ENCODE measurements around the gene LY6G5B.

Gene LY6G5B

DNA sequence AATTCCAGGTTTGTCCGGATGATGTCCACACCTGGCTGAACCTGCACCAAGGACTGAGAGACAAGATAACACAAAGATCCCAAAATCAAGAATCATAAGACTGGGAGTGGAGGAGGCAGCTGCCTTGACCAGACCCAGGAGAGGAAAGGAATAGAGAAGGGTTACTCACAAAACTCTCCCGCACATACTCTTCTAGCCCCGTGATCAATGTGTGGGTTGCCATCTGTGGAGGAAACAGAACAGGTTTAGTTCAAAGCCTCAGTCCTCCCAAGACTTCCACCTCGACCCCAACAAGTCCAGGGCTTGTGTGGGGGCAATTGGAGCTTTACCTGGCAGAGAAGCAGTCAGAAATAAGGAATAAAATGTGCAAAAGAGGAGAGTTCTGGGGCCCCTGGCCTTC, 28.4 kb upstream of the LY6G5B start:
- DNase-seq = no peak

DNA sequence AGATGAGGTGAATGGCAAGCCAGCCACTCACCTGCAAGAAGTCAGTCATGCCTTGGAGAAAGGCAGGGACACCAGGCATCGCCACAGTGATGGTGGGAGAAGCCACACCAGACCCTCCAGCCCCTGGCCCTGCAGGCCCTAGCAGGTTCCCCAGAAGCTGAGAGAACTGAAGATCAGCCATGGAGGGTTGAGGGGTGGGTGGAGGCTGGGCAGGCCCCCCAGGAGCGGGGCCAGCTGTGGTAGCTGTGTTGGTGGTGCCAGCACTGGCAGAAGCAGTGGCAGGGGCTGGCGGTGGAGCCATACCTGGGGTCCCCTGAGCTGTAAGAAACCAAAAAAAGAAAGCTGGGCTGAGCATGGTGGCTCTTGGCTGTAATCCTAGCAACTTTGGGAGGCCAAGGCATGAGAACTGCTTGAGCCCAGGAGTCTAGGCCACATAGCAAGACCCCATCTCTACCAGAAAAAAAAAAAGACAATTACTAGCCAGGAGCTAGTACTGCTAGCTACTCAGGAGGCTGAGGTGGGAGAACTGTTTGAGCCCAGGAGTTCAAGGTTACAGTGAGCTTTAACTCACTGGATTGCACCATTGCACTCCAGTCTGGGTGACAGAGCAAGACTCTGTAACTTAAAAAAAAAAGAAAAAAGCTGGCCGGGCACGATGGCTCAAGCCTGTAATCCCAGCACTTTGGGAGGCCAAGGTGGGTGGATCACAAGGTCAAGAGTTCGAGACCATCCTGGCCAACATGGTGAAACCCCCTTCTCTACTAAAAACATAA, 26.8 kb upstream of the LY6G5B start:
- no peak for DNase-seq

DNA sequence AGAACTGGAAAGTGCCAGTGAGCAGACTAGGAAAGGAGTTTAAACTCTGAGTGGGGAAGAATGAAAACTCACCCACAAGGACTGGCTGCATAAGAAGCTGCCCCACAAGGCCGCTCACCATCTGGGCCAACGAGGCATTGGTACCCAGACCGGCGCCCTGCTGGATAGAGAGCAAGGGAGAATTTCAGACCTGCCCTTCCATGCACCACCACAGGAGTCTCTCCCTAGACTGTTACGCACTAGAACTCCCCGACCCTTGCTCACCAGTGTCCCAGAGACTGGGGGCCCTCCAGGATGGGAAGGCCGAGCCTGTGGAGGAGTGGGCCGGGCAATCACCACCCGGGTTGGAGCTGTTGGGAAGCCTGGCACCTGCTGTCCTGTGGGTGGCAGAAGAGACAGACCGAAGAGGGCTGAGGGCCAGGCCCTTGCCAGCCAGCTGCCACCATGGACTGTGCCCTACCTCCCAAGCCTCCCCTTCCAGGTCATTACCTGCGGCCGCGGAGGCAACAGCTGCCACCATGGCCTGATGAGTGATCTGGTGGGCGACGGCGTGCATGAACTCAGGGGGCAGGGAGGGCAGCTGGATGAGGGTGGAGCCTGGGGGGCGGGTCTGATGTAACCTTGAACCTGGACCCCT, 25.8 kb upstream of the LY6G5B start:
- DNase-seq = peak; percentile 26

DNA sequence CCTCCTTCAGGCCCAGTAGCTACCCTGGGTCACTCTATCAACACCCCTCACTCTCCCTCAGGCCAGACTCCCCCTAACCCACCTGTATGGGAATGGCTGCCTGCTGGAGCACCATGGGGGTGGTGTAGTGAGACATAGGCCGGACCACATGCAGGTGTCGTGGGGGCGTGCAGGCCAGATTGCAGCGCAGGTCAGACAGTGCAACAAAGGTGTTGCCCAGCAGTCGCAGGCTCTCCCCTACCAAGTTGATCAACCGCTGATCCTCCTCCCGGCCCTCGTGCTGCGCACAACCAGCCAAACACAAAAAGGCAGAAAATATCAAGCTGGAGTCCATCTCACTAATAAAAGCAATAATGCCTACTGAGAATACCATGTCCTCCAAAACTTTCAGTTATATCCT, 24.5 kb upstream of the LY6G5B start:
- DNase-seq = no peak

DNA sequence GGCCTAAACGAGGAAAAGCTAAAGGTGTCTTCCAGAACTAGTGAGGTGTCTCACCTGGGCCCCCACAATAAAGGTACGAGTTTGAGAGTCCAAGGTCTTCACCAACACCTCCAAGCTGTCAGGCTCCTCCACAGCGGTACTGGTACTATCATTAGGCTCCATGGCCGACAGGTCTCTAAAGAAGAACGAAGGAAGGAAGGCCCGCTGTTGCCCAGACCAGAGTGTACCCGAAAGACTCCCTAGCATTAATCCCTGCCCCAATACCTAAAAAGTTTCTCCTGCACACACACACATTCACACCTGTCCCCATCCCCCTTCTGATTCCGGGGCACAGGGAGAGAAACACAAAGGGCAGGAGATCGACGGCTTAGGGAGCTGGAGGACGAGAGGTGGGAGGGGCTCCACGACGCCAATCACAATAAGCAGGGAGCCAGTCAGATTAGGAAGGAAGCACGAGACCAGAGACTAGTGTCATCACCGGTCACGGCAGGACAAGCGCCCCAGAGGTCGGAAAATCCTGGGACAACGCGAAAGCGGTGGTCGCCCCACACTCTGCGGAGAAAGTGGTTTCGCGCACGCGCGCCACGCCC, 18.1 kb upstream of the LY6G5B start:
- DNase-seq = peak; percentile 93

DNA sequence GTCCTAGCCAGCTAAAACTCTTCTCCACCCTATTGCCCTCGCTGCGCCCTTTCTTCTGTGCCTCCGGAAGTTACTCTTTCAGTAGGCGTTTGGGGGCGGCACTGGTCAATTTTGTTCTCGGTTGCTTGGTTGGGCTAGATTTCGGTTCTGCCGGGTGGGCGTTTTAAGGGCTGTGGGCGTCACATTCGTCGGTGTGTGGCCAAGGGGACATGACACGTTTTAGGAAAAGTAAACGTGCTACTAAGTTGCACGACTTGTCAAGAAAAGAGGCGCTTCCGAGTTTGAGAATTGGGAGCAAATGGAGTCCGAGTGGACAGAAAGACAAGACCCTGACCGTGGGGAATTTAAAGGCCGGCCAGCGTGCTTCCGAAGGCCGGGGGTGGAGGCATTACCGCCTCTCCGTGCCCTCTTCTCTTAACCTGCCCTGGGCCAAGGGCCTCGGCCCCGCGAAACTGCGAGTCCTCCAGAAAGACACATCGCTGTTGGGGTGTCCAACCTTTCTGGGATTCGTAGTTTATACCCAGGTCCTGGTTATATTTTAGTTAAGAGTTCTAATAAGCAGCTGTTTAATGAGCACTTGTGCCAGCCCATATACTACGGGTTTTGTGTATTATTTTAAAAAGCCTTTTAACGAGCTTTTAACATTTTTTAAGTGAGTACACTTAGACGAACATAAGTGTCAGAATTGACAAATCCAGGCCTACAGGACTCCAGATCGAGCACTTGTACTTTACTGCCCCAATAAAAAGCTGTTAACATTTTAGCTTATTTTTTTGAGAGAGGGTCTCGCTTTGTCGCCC, 16.7 kb upstream of the LY6G5B start:
- peak; percentile 99 for DNase-seq

DNA sequence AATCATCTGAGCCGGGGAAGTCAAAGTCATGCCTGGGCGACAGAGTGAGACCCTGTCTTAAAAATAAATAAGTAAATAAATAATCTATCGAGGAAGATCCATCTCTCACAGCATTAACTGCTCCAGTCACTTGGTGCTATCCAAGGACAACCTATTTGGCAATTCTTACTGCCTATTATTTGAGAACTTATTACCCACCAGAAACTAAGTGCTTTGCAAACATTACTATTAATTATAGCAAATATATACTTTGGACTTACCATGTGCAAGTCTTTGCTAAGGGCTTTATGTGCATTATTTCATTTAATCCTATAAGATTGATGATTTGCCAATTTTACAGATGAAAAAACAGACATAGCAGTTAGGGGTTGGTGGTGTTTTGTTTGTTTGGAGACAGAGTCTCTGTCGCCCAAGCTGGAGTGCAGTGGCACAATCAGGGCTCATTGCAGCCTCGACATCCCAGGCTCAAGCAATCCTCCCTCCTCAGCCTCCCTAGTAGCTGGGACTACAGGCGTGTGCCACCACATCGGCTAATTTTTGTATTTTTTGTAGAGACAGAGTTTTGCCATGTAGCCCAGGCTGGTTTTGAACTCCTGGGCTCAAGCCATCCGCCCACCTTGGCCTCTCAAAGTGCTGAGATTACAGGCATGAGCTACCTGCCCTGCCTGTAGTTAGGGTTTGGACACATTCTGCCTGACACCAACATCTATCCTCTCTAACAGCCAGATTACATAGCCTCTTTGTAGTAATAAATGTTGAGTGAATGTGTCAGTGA, 15.0 kb upstream of the LY6G5B start:
- DNase-seq = no peak

DNA sequence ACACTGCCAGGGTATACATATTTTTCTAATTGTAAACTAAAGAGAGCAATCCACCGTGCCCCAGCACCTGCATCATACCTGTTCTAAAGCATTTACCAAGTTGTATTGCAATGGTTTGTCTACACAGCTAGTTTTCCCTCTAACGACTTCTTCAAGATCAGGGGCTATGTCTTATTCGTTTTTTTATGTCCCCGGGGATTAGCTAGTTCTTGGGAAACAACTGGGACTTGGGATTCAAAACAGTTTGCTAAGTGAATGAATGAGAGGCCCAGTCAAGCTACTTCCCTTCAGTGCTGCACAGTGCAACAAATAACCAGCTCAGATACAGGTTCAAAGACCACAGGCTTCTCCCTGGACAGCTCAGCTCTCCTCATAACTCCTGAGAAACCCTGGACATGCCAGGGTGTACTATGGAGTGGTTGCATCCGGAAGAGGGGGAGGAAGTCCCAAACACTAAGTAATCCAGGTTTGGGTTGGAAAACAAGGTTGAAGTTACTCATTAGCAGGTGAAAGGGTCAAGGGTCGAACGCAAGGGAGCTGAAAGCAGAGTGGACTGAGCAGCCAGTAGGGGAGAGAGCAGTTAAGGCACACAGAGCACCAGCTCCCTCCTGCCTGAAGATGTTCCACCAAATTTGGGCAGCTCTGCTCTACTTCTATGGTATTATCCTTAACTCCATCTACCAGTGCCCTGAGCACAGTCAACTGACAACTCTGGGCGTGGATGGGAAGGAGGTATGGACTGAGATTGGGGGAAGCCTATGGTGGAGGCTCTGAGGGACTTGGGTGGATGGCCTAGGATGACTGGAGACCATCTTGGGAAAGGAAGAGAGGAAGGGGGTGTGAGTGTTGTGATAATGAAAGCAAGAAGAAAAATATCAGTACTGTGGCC, 14.2 kb upstream of the LY6G5B start, which contains the start of gene APOM:
Gene APOM, plus strand, starts transcription at position 546 of the 889 bp plus-strand sequence. Its CDS starts 73 bp downstream, at position 619.
- DNase-seq = no peak

DNA sequence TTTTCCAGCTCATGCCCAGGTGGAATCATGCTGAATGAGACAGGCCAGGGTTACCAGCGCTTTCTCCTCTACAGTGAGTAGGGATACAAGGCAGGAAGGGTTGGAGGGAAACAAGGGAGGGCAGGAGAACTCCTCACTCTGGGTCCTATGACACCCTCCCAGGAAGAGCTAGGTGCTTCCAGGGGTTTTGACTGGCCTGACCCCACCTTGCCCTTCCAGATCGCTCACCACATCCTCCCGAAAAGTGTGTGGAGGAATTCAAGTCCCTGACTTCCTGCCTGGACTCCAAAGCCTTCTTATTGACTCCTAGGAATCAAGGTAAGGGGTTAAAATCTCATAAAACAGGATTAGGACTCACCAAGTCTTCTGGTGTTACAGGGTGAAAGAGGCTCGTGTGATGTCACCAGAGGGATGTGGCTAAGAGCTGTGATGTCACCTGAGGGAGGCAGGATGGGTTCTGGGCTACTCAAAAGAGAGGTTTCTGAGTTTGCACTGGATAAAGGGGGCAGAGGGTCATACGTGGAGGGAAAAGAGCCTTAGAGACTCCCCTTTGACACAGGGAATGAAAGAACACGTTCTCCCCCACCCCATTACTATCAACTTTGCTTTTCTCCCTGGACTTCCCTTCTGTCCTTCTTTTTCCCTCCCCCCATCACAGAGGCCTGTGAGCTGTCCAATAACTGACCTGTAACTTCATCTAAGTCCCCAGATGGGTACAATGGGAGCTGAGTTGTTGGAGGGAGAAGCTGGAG, 12.2 kb upstream of the LY6G5B start:
- no peak for DNase-seq

DNA sequence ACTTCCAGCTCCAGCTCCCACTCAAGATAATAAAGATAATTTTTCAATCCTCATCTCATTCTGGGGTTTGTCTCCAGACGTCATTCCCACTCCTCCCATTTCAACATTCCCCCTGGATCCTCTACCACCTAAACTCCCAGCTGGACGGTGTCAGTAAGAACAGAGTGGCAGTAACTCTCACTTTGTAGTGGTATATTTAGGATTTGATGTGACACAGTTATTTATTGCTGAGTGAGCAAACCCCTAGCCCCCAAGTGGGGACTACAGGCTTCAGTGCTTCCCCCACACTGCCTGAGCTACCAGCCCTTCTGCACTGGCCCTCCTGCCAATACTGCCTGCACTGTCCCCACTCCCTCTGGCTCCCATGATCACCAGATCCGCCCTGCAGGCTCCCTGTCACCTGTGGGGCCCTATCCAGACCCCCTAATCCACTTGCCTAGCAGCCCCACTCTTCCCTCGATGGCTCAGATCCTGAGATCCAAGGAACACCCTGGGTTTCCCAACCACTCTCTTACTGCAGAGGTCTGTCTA, 11.6 kb upstream of the LY6G5B start:
- DNase-seq = no peak

DNA sequence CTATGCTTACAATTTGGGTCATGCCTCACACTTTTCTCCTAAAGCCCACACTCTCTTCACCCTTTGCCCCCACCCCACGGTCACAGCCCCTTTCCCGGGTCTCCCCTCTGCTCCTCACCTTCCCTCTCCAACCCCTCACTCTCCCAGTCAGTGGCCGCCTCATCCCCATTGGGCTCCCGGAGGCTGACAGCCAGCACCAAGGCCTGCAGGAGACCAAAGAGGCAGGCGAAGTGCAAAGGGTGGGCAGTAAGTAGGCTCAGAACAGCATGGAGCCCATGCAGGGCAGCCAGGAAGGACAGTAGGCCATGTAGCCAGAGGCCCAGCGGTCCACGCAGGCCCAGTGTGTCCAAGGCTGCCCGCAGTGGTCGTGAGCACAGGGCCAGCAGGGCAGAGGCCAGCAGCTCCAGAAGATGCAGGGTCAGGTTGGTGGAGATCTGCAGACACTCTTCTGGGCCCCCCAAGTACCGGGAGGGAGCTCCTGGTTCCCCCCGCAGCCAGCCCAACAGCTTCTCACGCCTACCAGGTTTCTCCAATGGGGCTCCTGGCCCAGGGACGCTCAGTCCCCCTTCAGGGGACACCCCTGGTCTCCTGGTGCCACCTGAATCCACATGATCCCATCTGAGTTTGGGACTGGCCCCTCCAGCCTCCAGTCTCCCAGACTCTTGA, 10.7 kb upstream of the LY6G5B start:
- no peak for DNase-seq

DNA sequence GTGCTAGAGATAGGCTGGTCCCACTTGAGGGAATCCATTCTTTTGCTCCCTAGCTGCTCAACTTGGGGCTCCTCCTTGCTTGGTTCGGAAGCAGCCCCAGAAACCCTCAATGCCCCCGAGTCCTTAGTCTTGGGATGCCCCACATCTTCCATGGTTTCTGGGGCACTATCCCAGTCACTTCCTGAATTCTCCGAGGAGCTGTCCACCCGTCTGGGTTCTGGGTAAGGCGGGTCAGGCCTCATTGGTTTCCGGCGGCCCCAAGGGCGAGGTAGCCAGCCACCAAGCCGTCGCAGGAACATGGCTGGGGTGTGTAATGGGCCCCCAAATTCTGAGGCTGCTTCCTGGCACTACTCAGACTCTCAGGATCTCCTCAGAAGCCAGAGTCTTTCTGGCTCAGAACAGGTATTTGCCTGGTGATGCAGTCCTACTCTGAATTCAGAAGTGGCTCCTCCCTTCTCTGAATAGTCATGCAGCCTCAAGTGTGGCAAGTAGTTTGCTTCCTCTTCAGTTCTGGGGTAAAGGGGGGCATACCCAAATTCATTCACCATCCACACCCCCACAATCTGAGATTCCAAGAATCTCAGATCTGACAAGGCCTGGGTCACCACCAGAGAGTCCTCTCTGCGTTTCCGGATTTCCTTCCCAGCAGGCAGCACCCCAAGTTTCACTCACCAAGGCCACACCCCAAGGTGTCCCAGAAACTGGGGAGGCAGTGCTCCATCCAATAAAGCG, 10.0 kb upstream of the LY6G5B start:
- peak; percentile 54 for DNase-seq

DNA sequence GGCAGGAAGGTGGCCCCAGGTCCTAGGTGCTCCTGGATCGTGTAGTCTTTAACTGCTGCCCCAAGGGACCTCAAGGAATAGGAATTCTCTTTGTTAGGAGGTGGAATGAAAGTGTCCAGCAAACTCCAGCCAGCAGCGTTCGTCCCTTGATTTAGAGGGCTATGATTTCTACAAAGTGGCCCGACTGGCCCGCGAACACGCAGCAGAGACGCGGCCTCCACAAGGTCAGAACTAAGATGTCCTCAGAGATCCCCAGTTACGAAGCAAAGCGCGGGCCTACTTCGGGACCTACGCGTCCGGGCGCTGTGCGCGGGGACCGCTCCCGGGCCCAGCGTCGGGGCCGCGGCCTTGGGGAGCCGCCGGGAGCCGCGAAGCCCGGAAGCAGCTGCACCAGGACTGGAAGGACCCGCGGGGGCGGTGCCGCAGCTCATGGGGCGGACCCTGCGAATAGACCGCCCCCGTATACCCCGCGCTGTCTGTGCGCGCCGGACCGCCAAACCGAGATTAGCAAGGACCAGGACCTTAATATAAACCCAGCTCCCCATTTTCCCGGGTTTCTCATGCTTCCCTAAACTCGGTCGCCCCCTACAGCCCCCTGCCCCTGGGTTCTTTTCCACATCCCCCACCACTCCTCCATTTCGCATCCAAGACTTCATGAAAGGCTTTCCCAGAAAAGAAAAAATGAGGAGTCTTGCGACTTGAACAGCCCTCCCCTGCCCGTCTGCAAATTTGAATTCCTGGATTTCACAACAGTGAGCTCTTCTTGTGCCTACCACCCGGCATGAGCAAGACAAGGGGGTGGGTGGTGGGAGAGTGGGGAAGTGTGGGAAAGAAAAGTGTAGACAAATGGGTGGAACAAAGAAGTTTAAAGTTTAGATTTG, 9.2 kb upstream of the LY6G5B start, which contains the start of gene C6orf47:
Gene C6orf47, minus strand, starts transcription at position 398 of the 881 bp plus-strand sequence. CDS start 831 bp downstream, outside the sequence.
- peak; percentile 94 for DNase-seq

DNA sequence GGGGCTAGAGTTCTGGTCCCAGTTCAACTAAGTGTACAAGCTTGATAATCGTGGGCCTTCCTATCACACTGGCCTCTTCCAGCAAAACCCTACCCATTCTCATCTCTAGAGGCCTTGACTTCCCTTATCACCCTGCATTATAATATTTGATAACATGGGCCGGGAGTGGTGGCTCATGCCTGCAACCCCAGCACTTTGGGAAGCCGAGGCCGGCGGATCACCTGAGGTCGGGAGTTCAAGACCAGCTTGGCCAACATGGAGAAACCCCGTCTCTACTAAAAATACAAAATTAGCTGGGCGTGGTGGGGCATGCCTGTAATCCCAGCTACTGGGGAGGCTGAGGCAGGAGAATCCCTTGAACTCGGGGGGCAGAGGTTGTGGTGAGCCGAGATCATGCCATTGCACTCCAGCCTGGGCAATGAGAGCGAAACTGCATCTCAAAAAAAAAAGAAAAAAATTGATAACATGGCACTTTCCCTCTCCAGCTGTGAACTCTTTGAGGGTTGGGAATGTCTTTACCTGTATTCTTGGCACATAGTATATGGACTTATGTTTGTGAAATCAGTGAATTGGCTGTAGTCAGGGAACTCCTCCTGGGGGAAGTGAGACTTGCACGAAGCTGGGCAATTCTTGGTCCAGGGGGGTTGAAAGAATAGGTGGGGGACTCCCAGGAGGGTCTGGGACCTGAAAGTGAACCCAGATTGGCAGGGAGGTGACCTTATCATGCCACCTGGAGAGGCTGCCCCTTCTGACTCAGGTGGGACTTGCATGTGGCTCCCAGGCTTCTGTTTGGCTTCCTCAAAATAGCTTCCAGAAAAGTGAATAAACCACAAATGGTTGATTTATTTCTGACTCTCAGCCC, 8.3 kb upstream of the LY6G5B start:
- DNase-seq = no peak

DNA sequence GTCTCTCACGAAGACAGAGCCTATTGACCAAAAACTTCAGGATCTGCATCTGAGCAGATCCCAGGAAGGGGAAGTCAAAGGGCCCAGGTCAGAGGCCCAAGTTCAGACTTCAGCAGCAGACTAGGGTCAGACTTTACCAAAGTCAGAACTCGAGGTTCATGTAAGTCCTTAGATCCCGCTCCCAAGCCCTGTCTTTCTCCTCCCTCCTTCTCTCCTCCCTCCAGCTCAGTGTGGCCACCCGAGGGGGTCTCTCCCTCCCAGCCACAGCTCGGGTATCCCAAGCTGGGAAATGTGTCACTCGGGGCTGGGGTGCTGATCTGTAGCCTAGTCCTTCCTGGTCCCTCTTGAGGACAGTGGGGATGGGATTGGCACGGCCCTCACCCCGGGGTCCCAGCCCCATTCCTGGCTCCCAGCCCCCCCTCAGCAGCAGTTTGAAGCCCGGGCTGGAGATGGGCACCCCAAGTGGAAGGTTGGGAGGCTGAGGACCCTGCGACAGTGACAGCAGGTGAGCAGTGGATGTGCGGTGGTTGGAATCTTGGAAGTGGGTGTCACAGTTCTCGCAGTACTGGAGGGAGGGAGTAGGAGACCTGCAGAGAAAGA, 7.6 kb upstream of the LY6G5B start:
- DNase-seq = no peak
